SW480 (cell line): ENCODE data around the gene ULK4.
"Not testable (repeated sequence)": the region's sequence is repeated elsewhere in the genome, so short reads cannot be mapped to it uniquely, and the experiment has no call there.

Experiments
- DNase-seq: peaks from one replicate; pipeline ENCODE4 v3.0.0-alpha.2; 2016; ENCODE audit warnings: low spot score

The ULK4 gene

DNA sequence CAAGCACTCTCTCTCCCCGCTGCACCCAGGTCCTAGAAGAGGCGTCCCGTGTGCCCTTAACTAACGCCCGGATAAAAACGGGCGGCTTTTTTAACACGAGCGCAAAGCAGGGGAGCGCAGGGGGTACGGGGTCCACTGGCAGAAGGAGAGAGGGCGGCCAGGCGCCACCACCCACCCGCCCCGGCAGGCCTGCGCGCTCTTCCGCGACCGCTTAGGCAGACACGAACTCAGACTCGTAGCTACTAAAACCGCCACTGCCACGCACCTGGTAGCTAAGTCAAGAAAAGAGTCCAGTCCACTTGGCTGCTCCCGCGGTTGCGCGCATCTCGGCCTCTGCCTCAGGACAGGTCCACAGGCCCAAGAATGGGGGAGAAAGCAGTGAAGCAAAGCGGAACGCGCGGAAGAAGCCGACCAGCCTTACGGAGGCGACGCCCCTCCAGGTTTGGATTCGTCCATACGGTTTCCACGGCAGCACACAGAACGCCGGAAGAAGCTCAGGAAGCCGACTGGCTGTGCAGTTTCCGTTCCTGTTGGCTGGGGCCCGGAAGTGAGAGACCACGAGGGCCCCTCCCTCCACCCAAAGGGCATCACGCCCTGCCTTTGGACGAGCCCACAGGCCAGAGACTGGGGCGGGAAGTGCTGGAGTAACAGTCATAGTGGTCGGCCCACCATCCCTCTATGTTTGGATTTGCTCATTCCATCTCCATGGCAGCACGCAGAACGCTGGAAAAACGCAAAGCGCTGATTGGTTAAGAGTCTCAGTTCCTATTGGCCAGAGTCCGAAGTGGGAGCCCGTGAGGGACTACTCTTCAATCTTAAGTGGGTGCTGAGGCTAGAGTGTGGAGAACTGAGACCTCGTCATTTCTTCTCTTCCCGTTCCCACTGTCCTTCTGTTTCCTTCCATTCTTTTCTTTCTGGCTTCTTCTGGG is at the start of gene ULK4:
Gene ULK4, minus strand, starts transcription at position 353 of the 929 bp plus-strand sequence. CDS start 7,344 bp downstream, outside the sequence.
- peak; percentile 99 for DNase-seq

DNA sequence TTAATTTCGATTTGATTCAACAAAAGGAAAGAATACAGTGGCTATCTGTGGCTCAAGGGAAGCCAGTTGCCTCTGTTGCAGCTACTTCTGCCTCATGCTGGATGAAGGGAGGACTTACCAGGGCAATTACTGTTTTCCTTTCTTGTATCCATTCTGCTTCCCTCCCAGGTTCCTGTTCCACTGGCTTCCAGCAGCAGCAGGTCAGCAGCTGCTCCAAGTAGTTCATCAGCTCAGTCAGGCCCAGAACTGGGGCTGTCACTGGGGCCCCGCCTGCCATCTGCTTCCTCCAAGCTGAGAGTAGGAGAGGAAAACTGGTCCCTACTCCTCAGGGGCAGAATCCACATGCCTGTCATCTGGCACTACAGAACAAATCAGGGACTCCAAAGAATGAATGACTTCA is 48.6 kb upstream of the ULK4 start:
- DNase-seq: no peak

DNA sequence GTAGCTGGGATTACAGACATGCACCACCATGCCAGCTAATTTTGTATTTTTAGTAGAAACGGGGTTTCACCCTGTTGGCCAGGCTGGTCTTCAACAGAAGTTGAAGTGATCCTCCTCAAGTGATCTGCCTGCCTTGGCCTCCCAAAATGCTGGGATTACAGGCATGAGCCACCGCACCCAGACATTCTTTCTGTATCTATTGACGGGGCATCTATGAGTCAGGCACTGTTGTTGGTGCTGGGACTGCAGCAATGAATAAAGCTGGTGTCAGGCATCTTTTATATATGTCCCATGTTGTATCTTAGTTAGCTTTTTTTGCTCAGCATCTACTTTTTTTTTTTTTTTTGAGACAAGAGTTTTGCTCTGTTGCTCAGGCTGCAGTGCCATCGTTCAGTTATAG is 47.6 kb upstream of the ULK4 start:
- DNase-seq: no peak

DNA sequence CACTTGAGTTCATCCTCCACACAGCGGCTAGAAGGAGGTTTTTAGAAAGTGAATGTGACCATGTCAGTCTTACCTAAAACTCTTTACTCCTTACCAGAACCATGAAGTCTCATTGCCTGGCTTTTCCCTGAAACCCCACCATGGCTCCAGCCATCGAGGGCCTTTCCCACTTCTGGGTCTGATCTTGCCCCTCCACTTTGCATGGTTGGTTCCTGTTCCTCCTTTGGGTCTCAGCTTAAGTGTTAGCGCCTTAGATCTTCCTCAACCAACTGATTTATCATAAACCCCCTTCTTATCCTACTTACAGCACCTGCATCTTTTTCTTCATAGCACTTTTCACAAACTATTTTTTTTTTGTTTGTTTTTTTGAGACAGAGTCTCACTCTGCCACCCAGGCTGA is 45.9 kb upstream of the ULK4 start:
- no peak for DNase-seq

DNA sequence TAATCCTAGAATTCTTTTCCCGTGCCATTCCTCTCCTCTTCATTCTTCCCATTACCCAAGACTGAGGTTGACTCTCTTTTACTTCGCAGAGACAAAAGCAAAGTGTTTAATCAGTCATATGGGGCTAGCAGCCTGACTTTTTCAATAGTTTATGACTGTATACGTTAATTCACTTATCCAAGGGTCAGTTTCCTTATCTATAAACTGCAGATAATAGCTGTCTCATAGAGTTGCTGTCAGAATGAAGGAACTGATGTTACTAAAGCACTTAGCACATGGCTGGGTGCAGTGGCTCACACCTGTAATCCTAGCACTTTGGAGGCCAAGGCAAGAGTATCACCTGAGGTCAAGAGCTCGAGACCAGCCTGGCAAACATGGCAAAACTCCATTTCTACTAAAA is 43.5 kb upstream of the ULK4 start:
- DNase-seq: no peak

DNA sequence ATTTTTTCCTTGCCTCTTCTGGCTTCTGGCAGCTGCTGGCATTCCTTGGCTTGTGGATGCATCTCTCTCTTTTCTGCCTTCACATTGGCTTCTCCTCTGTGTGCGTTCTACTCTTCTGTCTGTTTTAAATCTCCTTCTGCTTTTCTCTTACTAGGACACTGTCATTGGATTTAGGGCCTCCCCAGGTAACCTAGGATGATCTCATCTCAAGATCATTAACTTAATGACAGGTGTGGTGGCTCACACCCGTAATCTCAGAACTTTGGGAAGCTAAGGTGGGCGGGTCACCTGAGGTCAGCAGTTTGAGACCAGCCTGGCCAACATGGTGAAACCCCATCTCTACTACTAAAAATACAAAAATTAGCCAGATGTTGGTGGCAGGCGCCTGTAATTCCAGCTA is 40.9 kb upstream of the ULK4 start:
- DNase-seq: no peak

DNA sequence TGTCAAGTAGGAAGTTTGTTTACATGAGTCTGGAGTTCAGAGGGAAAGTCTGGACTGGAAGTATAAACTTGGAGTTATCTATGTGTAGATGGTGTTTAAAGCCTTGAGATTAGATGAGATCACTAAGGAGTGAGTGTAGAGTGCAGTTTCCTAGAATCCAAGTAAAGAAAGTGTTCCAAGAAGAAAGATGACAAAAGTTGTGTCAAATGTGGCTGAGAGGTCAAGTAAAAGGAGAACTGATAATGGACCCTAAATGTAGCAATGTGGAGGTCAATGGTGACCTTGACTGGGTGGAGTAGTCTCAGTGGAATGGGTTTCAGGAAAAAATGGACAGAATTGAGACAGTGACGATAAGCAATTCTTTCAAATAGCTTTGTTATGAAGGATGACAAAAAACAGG is 39.9 kb upstream of the ULK4 start:
- no peak for DNase-seq

DNA sequence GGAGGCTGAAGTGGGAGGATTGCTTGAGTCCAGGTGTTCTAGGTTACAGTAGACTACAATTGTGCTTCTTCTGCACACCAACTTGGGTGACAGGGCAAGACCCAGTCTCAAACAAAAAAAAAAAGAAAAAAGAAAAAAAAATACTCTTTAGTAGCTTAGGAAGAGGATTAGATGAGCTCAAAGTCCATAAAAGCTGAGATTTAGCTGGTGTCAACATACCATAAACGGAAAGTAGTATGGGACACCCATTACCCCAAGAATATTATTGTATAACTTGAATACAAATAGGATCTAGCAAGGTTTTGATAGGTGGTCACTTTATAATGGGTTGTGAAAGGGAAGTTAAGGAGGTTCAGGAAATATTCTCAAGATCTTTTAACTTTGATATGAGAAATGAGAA is 38.0 kb upstream of the ULK4 start:
- DNase-seq: no peak

DNA sequence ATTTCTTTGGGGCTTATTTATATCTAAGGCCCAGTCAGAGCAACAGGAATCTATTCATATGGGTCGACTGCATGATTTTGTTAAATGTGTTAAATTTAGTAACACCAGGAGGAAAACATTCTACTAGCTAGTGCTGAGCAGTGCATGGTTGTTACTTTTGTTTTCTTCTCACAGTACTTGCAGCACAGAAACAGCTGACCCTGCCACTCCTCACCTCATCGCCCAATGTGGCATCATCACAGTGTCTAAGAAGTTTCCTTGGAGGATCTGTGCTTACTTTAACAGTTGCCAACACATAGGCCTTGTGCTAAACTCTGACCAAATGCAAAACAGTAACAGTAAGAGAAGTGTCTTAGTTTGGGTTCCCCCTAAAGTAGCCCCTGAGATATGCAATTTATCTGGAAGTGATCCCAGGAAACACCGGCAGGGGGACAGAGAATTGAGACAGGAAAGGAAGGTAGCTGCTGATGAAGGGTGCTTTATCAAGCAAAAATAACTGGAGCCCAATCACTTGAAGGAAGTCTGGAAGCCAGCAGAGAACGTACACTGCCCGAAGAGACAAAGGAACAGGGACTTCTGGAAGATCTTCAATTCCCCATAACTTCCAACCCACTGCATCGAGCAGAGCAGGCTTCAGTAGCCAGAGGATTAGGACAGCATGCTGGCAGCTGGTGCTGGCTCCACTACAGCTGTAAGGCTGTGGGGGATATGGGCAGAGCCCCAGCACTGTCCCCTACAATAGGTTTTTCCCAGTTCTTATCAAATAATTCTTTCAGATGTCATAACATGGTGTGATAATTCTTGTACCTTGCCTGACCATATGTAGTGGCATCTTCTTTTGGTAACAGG is 36.0 kb upstream of the ULK4 start:
- no peak for DNase-seq

DNA sequence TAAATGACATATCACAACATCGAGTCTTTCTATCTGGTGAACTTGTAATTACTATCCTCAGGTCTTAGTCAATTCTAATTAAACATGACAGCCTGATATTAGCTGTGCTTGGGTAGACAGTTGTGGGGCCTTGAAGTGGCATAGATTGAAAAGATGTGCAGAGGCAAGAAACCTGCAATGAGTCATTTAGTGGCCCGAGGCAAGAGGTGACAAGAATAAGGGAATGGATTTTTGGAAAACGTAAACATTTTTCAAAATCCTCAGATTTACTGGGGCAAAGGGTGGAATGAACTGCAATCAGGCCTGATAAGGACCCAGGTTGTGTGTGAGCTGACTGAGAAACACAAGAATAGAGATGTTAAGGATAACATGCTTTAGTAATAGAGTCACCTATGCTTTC is 29.5 kb upstream of the ULK4 start:
- DNase-seq: no peak

DNA sequence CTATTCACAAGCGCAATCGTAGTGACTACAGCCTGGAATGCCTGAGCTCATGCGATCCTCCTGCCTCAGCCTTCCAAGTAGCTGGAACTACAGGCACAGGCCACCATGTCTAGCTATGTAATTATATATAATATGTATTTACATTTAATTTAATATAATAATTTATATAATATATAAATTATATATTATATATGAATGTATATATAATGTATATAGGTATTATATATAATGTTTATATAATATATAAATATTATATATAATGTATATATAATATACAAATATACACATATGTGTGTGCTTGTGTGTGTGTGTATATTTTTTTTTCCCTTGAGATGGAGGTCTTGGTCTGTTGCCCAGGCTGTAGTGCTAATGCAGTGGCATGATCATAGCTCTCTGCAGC is 27.6 kb upstream of the ULK4 start:
- DNase-seq: no peak

DNA sequence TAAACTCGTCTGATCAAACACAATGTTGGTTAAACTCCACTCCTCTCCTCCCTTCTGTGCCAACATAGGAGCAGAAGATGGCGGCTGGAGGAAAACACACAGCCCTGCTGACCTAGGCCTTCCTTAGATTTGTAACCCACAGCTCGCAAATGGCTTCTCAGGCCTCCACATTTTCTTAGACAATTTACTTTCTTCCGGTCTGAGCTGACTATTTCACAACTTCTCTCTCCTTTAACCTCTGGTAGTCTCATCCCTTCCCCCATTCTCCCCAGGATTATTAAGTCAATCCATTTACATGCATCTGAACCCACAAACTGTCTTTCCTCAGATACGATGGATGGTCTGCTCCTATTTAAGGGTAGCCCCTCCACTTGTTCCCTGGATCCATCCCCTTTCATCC is 25.7 kb upstream of the ULK4 start:
- no peak for DNase-seq

DNA sequence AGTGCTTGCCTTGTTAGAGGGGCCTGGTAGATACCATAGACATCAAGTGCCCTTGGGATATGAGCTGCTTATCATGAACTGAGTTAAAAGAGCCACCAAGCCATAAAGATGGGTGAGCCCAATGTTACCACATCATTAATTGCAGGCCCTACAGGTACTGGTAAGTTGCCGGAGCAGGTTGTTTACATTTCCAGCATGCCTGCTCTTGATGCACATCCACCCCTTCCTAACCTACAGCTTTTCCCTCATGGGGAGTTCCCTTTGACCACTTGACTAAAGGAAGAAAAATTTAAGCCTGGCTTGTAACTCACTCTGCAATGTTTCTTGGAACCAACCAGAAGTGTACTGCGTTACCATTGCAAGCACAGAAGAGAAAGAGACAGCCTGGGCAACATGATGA is 24.7 kb upstream of the ULK4 start:
- no peak for DNase-seq

DNA sequence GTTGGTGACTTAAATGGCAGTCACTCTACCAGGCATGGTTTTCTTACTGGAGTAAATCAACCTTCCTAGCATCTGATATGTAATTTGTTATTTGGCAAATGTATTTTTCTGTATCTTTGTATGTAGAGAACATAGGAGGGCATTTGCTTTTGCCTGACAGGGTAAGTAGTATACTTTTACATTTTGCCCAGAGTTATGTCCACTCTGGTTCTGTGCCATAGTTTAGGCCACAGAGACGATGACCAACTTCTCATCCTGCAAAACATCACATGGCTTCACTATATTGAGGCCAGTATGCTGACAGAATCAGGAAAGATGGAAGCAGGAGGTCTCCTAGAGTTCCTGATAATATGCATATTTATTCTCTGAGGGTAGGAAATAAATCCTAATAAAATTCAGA is 23.1 kb upstream of the ULK4 start:
- no peak for DNase-seq

DNA sequence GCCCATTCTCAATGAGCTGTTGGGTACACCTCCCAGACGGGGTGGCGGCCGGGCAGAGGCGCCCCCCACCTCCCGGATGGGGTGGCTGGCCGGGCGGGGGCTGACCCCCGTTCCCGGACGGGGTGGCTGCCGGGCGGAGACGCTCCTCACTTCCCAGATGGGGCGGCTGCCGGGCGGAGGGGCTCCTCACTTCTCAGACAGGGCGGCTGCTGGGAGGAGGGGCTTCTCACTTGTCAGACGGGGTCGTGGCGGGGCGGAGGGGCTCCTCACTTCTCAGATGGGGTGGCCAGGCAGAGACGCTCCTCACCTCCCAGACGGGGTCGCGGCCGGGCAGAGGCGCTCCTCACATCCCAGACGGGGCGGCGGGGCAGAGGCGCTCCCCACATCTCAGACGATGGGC is 21.2 kb upstream of the ULK4 start:
- not testable (repeated sequence) for DNase-seq

DNA sequence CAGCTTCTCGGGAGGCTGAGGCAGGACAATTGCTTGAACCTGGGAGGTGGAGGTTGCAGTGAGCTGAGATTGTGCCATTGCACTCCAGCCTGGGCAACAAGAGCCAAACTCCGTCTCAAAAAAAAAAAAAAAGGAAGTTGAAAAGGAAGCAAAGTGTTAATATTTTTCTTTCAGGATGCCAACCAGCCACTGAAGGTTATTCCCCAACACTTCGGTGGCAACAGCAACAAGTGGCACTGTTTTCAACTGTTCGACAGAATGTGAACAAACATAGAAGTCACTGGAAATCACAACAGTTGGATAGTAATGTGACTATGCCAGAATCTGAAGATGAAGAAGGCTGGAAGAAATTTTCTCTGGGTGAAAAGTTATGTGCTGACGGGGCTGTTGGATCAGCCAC is 15.5 kb upstream of the ULK4 start:
- DNase-seq: not testable (repeated sequence)

DNA sequence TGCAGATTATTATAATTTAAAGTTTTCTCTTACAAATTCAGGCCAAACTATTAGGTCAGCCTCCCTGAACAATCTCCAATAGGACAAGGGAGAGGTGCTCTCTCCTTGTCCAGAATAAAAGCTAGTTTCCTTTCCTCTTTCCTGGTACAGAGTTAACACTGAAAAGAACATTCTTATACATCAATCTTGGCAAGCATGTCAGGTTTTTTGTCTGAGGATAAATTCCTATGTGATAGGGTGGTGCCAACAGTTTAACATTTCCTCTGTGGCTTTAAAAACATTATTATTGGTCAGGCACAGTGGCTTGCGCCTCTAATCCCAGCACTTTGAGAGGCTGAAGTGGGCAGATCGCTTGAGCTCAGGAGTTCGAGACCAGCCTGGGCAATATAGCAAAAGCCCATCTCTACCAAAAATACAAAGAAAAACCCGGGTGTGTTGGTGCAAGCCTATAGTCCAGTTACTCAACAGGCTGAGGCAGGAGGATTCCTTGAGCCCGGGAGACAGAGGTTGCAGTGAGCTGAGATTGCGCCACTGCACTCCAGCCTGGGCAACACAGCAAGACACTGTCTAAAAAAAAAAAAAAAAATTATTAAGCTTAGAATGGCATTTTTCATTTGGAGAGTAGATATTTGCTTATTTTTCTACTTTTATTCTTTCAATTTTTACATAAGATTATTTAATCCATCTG is 13.7 kb upstream of the ULK4 start:
- DNase-seq: no peak

DNA sequence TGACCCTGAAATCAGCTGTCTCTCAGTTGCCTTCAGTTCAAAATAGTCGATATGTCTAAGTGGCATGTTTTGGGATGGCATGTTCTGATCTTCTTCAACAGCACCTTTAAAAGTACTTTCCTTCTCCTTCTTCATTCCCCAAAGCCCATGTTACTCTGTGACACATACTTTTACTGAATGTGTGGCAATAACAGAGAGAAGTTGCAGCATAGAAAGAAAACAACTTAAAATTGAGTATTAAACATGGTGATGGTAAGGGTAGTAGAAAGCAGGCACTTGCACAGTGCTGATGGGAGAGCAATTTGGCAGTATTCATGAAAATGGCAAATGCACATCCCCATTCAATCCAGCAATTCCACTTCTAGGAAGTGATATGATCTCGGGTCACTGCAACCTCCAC is 12.3 kb upstream of the ULK4 start:
- DNase-seq: no peak

DNA sequence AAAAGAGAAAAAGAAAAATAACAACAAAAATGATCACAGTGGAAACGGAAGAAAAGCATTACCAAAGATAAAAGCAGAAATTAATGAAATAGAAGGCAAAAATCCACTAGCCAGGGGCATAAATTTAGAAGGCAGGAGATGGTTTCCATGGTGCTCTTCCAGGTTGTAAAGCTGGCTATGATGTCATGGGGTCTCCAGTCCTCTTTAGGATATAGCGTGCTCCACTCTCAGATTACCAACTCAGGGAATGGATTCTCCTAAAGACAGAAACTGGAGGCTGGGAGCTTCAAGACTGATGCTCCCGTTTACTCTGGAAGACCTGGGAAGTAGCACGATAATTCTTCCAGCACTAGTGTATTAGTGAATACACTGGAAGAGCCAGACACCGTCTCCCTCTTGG is 10.9 kb upstream of the ULK4 start:
- no peak for DNase-seq

DNA sequence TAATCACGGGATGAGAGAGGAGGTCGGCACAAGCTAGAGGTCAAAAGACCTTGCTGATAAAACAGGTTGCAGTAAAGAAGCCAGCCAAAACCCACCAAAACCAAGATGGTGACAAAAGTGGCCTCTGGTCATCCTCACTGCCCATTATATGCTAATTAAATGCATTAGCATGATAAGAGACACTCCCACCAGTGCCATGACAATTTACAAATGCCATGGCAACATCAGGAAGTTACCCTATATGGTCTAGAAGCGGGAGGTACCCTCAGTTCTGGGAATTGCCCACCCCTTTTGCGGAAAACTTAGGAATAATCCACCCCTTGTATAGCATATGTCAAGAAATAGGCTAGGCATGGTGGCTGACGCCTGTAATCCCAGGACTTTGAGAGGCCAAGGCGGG is 4.3 kb upstream of the ULK4 start:
- DNase-seq: no peak

DNA sequence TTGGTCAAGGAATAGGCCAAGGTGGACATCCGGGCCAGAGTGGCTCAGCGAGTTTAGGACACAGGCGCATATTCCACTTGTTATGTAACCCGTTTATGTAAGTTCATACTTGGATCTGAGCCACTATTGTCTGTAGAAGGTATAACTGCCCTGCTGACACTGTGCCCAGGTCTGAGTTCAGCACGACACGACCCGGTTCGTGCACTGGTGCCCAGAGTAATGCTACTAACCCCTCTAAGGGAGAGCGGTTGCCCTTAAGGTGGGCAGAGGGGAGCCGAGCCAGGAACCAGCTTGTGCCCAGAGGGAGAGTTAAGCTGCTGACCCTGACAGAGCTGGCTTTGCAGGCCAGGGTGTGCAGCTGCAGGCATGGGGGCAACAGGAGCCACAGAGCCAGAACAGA is 1.9 kb upstream of the ULK4 start:
- no peak for DNase-seq
